LoVo (cell line): ENCODE results near the gene SMG9.

Experiments
- DNase-seq: peaks from one replicate; pipeline ENCODE4 v3.0.0-alpha.2; 2016; ENCODE audit warnings: low spot score

SMG9 gene

DNA sequence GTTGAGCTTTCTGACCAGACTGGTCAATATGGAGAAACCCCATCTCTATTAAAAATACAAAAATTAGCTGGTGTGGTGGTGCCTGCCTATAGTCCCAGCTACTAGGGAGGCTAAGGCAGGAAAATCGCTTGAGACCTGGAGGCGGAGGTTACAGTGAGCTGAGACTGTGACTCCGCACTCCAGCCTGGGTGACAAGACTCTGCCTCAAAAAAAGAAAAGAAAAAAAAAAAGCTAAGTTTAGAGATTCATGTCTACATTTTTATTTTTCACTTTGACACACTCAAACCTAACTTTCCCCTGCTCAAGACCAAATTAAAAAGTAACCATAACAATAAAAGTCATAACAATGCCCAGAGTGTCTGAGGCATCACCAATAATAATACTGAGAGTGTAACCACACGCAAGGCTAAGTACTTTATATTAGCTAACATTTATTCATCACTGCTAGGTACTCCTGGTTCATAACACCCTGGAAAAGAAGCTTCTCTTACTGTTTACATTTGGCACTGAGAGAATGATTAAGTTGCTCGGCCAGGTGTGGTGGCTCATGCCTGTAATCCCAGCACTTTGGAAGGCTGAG is 33.2 kb downstream of the SMG9 start:
- DNase-seq: no peak

DNA sequence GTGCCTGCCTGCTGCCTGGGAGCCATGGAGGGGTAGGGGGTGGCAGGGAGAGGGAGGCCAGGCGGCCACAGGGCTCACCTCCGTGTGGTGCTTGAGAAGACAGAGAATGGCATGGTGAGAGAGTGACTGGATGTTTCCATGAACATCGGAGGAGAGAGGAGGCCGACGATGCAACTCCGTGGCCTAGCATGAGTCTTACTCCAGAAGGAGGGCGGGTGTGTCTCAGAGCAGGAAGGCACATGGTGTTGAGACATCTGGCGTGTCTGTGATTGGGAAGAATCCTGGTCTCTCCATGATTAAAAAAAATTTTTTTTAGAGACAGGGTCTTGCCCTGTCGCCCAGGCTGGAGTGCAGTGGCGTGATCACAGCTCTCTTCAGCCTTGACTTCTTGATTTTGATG is 33.8 kb downstream of the SMG9 start:
- no peak for DNase-seq

DNA sequence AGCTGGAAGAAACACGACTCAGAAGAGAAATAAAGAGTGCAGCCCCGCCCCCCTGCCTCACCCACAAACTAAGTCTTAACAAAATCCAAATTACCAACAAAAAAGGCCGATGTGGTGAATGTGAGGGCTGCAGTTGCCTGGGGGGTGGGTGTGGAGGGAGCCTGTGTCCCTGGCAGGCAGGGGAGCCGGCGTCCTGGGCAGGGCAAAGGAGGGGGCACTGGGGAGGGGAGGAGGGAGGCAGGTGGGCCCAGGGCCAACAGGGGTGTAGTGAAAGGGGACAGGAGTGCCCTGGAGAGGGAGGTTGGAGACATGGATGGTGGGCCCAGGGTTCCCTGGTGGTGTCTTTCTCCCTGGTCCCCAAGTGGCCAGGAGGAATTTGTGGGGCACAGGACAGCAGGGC is 34.8 kb downstream of the SMG9 start:
- DNase-seq: no peak

DNA sequence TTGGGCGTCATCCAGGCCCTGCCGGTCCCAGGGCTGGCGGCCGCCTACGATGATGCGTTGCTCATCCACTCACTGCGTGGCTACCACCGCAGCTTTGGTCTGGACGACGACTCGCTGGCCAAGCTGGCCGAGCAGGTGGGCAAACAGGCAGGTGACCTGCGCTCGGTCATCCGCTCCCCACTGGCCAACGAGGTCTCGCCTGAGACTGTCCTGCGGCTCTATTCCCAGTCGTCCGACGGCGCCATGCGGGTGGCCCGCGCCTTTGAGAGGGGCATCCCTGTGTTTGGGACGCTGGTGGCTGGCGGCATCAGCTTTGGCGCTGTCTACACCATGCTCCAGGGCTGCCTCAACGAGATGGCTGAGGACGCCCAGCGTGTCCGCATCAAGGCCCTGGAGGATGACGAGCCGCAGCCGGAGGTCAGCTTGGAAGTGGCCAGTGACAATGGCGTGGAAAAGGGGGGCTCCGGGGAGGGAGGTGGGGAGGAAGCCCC is 35.3 kb downstream of the SMG9 start:
- no peak for DNase-seq

DNA sequence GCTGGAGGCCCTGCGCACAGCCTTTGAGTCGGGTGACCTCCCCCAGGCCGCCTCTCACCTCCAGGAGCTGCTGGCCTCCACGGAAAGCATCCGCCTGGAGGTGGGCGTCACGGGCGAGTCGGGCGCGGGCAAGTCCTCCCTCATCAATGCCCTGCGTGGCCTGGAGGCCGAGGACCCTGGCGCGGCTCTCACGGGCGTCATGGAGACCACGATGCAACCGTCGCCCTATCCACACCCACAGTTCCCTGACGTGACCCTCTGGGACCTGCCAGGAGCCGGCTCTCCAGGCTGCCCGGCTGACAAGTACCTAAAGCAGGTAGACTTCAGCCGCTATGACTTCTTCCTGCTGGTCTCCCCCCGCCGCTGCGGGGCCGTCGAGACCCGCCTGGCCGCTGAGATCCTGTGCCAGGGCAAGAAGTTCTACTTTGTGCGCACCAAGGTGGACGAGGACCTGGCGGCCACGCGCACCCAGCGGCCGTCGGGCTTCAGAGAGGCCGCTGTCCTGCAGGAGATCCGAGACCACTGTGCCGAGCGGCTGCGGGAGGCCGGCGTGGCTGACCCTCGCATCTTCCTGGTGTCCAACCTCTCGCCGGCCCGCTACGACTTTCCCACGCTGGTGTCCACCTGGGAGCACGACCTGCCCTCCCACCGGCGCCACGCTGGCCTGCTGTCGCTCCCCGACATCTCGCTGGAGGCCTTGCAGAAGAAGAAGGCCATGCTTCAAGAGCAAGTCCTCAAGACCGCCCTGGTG is 36.0 kb downstream of the SMG9 start:
- no peak for DNase-seq

DNA sequence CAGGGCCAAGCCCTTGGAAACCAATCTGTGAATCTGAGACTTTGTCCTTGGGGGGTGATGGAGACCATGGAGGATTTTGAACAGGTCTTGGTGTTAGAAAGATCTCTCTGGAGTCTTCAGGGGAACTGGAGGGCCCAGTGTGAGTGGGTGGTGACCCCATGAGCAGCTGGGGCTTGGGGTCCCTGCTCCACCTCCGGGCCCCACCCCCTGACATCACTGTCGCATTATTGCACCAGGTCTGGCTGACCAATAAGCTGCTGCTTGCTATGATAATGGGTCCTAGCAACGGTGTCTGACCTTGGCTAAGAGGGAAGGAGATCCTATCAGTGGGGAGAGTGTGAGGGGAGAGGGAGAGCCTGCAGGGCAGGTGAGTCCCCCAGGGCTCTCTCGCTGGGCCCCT is 39.0 kb downstream of the SMG9 start, which contains the start of gene IRGC:
TSS of gene IRGC (plus strand) at position 301 of the 400 bp plus-strand sequence. CDS start 2,483 bp downstream, outside the sequence.
- no peak for DNase-seq

DNA sequence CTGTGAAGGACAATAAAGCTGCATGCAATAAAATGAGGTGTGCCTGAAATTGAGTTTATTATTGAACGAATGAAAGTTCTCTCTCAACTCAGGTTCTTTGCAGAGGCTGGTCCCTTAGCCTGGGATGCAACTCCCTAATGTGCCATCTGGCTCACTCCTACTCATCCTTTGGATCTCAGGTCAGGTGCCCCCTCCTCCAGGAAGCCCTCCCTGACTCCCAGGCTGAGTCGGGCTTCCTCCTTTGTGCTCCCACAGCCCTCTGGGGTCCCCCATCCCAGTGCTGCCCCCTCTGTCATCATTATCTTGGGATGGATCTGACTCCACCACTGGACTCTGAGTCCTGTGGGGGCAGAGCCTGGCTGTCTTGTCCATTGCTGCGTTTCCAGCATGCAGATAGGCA is 41.6 kb downstream of the SMG9 start:
- no peak for DNase-seq

DNA sequence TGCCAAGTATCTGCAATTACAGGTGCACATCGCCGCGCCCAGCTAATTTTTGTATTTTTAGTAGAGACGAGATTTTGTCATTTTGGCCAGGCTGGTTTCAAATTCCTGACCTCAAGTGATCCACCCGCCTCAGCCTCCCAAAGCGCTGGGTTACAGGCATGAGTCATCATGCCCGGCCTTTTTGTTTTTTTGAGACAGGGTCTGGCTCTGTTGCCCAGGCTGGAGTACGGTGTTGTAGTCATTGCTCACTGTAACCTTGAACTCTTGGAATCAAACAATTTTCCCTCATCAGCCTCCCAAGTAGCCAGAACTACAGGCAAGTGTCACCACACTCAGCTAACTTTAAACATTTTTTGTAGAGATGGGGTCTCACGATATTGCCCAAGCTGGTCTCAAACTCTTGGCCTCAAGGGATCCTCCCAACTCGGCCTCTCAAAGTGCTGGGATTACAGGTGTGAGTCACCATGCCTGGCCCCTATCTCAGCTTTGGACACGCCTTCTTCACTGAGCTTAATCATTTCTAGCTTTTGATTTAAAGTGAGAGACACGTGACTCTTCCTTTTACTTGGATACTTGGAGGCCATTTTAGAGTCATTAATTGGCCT is 42.9 kb downstream of the SMG9 start:
- DNase-seq: peak; percentile 43

DNA sequence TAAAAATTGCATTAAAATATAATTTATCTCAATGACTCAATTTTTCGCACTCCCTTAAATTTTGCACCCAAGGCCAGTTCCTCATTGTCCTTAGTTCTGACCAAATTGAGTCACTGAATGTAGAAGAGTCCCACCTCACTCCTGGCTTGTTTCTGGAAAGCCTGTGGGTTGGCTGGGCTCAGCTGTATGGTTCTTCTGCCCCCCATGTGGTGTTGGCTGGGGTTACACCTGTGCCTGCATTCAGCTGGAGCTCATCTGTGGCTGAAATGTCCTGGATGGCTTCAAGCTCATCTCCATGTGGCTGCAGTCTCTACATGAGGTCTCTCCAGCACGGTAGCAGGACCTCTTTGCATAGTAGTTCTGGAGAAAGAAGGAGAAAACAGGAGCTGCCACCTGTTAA is 46.0 kb downstream of the SMG9 start:
- DNase-seq: no peak

DNA sequence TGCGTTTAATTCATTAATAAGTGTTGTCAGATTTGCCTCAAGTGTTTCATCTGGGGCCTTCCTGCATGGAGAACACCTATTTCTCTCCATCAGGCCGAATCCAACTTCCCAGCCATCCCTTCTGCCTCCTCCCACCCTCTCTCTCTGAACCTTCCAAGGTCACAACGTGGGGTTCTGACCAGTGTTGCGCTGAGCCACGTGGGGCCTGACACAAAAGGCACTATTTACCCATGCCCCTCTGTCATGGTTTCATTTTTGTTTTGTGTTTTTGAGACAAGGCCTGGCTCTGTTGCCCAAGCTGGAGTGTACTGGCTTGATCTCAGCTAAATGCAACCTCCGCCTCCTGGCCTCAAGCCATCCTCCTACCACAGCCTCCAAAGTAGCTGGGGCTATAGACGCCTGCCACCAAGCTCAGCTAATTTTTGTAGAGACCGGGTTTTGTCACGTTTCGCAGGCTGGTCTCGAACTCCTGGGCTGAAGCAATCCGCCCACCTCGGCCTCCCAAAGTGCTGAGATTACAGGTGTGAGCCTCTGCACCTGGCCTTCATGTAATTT is 47.5 kb downstream of the SMG9 start:
- no peak for DNase-seq

DNA sequence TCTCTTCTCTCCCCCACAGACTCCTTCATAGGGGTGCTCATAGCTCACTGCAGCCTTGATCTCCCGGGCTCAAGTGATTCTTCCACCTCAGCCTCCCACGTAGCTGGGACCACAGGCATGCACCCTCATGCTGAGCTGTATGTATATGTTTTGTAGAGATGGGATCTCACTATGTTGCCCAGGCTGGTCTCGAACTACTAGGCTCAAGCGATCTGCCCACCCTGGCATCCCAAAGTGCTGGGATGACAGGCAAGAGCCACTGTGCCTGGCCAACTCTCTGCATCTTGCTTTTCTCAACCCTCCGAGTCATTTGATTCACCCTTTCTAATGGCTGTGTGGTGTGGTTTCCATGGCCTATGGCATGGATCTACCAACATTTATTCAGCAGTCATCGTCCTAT is 49.0 kb downstream of the SMG9 start:
- no peak for DNase-seq

DNA sequence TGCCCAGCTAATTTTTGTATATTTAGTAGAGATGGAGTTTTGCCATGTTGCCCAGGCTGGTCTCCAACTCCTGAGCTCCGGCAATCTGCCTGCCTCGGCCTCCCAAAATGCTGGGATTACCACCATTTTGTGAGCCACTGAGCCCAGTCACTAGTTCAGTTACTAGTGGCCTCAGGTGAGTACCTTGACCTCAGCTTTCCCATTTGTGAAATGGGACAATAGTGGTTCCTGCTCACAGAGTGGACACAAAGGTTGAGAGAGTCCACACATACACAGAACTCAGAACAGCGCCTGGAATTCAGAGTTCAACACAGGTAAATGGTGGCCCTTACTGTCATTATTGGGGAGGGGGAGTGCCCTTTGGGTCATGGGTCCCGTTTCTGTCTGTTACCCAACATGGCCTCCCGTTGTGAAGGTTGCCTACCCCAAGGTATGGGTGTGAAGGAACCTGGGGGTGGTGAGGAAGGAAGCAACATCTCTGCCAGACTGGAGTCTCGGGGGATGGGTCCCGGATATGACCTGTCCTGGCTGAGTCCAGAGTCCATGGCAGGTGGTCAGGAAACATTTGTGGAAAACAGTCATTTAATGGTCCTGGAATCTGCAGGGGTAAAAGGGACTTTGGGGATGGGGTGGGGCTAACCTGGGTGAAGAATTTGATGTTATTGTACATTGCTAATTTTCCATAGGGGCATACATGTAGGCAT is 50.6 kb downstream of the SMG9 start:
- peak; percentile 14 for DNase-seq

DNA sequence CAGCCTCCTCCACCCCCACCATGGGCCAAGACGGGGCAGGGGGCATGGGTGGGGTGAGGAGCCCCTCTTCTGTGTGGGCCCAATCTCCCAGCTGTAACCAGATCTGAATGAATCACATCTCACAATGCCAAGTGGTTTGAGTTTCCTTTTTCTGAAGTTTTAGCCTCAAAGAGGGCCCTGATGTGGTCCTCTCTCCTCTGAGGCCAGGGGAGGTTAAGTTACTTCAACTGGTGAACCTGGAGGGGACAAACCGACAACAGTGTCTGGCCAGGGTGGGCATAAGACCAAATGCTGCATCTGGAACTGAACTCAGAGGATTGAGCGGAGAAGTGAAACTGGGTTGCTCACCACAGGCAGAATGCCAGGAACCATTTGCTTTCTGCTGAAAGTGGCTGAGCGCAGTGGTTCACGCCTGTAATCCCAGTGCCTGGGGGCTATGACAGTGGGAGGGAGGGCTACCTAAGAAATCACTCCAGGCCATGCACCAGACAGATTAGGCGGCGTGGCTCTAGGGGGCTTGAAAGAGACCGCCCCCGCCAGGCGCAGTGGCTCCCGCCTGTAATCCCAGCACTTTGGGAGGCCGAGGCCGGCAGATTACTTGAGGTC is 54.3 kb downstream of the SMG9 start:
- no peak for DNase-seq

DNA sequence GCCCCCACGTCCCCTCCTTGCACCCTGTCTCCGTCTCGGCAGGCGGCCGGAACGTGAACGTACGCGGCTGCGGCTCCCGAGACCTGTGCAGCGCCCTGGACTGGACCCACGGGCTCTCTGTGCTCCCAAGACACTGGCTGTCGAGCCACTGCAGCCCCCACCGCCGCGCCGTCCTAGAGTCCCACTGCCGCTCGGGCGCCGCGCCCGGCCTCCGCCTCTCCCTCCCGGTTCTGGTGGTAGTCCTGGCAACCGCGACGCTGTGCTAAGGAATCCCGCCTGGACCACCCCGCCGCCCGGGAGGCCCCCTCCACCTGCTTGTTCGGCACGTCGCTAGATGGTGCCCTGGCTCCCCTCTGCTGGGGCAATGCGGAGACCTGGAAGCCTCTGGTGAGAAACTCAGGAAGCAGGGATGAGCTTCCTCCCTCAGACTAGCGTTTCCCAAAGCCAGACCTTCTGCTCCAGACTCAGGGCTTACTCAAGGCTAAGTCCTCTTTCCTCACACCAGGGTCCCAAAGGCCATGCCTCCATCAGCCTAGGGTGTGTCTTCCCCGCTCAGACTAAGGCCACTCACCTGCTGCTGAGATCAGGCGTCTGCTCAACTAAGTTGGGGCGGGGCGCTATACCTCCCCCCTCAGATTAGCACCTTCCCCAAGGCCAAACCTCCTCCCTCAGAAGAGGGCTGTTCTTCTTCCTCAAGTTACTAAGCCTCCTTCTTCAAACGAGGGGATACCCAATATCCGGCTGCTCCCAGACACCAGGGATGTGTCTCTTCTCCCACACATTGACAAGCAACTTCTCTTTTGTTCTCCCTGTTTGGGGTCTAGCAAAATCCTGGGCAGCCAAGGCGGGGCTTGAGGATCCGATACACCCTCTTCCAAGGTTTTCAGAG is 55.0 kb downstream of the SMG9 start:
- DNase-seq: no peak

DNA sequence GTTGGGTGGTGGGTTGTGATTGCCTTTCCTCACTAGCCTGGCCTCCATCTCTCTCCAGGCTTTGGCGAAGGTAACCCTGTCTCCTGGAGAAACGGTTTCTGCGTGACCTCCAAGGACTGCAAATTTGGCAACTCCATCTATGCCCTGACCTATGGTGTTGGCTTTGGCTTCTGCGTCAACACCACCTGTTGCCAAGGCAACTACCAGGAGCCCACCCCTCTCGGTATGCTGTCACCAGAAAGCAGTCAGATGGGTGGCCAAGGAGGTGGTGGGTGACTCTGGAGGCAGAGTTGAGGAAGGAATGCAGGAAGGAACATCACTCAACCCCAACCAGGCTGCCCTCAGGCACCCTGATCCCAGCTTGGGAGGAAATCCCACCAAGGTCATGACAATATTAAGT is 57.5 kb downstream of the SMG9 start:
- DNase-seq: no peak

DNA sequence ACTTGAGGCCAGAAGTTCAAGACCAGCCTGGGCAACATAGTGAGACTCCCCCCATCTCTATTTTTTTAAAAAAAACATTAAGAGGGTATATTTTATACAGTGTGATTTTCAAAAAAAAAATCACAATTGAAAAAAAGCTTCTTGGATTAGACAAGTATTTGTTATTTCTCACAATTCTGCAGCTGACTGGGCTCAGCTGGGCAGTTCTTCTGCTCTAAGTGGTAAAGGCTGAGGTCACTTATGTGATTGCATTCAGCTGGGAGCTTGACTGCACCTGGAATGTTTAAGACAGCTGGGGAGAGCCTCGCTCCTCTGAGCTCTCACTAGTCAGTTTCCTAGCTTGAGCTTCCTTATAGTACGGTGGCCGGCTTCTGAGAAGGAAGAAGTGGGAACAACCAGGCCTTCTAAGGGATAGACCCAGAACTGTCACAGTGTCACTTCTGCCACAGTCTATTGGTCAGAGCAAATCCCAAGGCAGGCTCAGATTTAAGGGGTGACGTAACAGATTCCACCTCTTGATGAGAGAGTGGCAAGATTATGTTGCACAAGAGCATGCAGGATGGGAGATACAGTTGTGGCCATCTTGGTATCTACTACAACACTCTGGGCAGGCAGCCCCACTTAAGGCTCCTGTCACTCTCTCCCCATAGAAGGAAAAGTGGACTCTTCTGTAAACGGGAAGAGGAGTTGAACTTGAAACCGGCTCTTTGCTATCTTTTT is 58.6 kb downstream of the SMG9 start:
- no peak for DNase-seq

DNA sequence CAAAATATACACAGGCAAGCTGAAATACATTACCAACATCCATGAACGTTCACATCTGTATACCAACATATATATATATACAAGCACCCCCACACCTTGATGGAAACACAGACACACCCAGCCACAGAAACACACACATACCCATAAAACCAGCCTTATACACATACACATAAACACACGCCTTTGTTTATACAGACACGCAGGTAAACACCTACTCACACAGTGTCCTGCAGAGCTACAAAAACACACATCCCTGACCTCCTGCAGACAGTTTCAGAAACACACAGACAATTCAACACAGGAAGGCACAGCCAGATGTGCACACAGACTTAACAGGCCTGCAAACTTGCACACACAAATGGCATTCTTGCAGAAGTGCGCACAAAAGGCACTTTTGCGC is 60.2 kb downstream of the SMG9 start:
- DNase-seq: no peak

DNA sequence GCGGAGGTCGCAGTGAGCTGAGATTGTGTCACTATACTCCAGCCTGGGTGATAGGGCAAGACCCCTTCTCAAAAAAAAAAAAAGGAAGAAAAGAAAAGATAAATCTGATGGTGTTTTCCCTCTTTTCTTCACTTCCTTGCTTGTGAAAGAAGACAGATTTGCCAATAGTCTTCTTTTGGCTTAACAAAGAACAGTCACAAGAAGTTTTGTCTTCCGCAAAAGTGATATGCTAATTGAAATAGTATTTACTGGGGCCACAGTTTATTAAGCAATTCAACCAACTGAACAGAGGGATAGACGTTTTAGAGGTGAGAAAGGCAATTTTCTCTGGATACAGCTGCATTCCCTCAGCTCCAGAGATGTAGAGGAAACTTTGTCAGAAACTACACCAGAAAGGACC is 61.9 kb downstream of the SMG9 start:
- DNase-seq: no peak

DNA sequence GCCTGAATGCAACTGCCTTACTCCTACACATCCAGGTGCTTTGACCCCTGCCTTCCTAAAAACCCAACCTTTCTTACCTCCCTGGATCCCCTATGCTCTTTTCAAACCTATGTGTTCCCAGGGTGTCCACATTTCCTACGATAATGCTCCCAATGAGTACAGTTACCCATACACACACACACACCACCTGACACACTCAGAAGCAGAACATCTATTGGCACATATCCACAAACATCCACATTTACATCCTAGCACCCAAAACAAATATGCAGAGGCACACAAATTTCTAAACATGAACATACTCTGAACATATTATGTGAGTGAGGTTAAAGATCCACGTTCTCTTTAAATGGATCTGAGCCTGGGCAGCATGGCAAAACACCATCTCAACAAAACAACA is 62.4 kb downstream of the SMG9 start:
- no peak for DNase-seq

DNA sequence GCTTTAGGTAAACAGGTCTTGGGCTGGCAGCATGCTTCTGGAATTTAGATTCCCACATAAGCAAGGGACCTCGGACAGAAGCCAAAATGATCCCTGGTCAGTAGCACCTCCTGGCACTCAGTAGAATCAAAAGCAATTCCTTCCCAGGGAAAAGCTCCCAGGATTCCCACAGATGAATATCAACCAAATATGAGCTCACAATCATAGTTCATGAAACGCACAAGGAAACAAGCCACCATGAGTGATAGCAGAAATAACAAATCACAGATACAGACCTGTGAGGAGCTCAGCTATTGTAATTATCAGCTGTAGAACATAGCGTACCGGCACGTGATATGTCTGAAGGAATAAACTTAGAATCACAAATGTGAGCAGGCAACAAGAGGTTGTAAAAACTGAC is 63.0 kb downstream of the SMG9 start:
- DNase-seq: no peak
